ENCODE data around the gene TOM1L2.

- TF ChIP-seq POLR2A (IDR thresholded peaks at IDR 0.05; ENCODE audit: low read depth, low read length) (no peak), POLR2AphosphoS5 (IDR thresholded peaks at IDR 0.05; ENCODE audit: low read depth, low read length) (no peak), TAF1 (IDR thresholded peaks at IDR 0.05; ENCODE audit: low read depth, low read length) (no peak)
These were observed 157.8 kb downstream of the TOM1L2 start for GRCh38 chr17:17814162-17815061.

Data from GM12891 (cell line).